A549 (cell line): ENCODE measurements around the gene CACNA1G. TPM values are rescaled to one million over a fixed set of nuclear protein-coding genes. Genes with fewer than 3 reads are reported as not detected.
A peak's percentile ranks its signal among the peaks of the same experiment; 100 is the strongest.

Experiments used
- ATAC-seq, 2 experiments: fragments of 200-7000 bp in 1 of 2; fragments of >200 bp in 1 of 2; cut with Nextera tagmentation in 1 of 2; cut with Tn5 transposase in 1 of 2; 3 replicates each; pipeline versions ENCODE4 v1.8.0 to v1.9.1; 2018 to 2020; ENCODE audit warnings: mild to moderate bottlenecking in 1 of 2, moderate library complexity in 1 of 2
- CTCF ChIA-PET: fragments of 300-600 bp; sonication (Branson Sonifier 250); formaldehyde crosslinking; extraction: SDS; loops from one replicate; lab custom pipeline; 2021; ENCODE audit warnings: antibody characterized with exemption, inconsistent platforms; lab: Yijun Ruan, JAX
- POLR2A ChIA-PET: fragments of 350-600 bp; formaldehyde crosslinking; extraction: SDS; loops from one replicate; lab custom pipeline; 2021; ENCODE audit warnings: antibody characterized with exemption, inconsistent platforms; lab: Yijun Ruan, JAX
- DNase-seq, 2 experiments: peaks; one replicate each; pipeline versions ENCODE4 v3.0.0 to v3.0.0-alpha.2; 2011 to 2016; ENCODE audit warnings: low read depth in 1 of 2, low spot score in 1 of 2
- FAIRE-seq: peaks from 2 replicates; lab custom pipeline; 2011; peaks lifted over from hg19 to GRCh38; lab: Jason Lieb, UNC
- H3K27ac ChIP-seq, 2 experiments: fragments of >200 bp; sonication (Bioruptor Twin); formaldehyde crosslinking; 3 replicates each; pipeline ENCODE4 v1.5.1; 2016 to 2017
- H3K4me1 ChIP-seq: fragments of >200 bp; sonication (Bioruptor Twin); formaldehyde crosslinking; 3 replicates; pipeline ENCODE4 v1.6.1; 2016
- H3K4me2 ChIP-seq: fragments of >200 bp; sonication (Bioruptor Twin); formaldehyde crosslinking; 3 replicates; pipeline ENCODE4 v1.6.1; 2016
- H3K4me3 ChIP-seq: fragments of >200 bp; sonication (Bioruptor Twin); formaldehyde crosslinking; 3 replicates; pipeline ENCODE4 v1.5.1; 2016
- H3K9me3 ChIP-seq: fragments of >200 bp; sonication (Bioruptor Twin); formaldehyde crosslinking; 3 replicates; pipeline ENCODE4 v1.6.1; 2016
- BHLHE40 ChIP-seq: IDR thresholded peaks from 2 replicates; pipeline ENCODE4 v1.6.1; 2012; ENCODE audit warnings: low read depth, low read length, inconsistent platforms
- CEBPB ChIP-seq, 2 experiments: fragments of >200 bp in 1 of 2; sonication (Bioruptor Twin) in 1 of 2; formaldehyde crosslinking in 1 of 2; IDR thresholded peaks; 2 replicates each; pipeline ENCODE4 v1.6.1; 2012 to 2016
- EP300 ChIP-seq, 2 experiments: fragments of >200 bp; sonication (Bioruptor Twin); formaldehyde crosslinking; IDR thresholded peaks; 2 replicates in 1 of 2; 3 replicates in 1 of 2; pipeline ENCODE4 v1.6.1; 2016 to 2017
- ESRRA ChIP-seq: fragments of 150-350 bp; IDR thresholded peaks from 2 replicates; pipeline ENCODE4 v1.6.1; 2014; ENCODE audit warnings: mild to moderate bottlenecking, low read length, borderline replicate concordance
- FOSB ChIP-seq: fragments of 250-450 bp; sonication (Bioruptor Pico); IDR thresholded peaks from 2 replicates; pipeline ENCODE4 v1.5.0; 2020; ENCODE audit warnings: mild to moderate bottlenecking, moderate library complexity
- KDM1A ChIP-seq: fragments of 200-600 bp; sonication (generic); IDR thresholded peaks from 2 replicates; pipeline ENCODE4 v1.6.1; 2016; ENCODE audit warnings: low read depth, mild to moderate bottlenecking
- KDM5A ChIP-seq: fragments of 200-600 bp; sonication (generic); IDR thresholded peaks from 2 replicates; pipeline ENCODE4 v1.6.1; 2016; ENCODE audit warnings: antibody characterized with exemption, mild to moderate bottlenecking
- NFE2L2 ChIP-seq: fragments of 150-350 bp; conservative IDR thresholded peaks from 2 replicates; pipeline ENCODE4 v1.6.1; 2014; ENCODE audit warnings: low read length
- NPAS2 ChIP-seq: fragments of 250-450 bp; sonication (Bioruptor Pico); IDR thresholded peaks from 2 replicates; pipeline ENCODE4 v1.8.0; 2022; ENCODE audit warnings: mild to moderate bottlenecking, moderate library complexity, borderline replicate concordance
- NR3C1 ChIP-seq: fragments of >200 bp; sonication (Bioruptor Twin); formaldehyde crosslinking; IDR thresholded peaks from 3 replicates; pipeline ENCODE4 v1.6.1; 2017
- PHF8 ChIP-seq: fragments of 200-600 bp; sonication (generic); IDR thresholded peaks from 2 replicates; pipeline ENCODE4 v1.6.1; 2016; ENCODE audit warnings: low read depth, mild to moderate bottlenecking, antibody characterized with exemption, moderate library complexity, borderline replicate concordance
- RFX5 ChIP-seq: fragments of 450-650 bp; IDR thresholded peaks from 2 replicates; pipeline ENCODE4 v1.7.1; 2014; ENCODE audit warnings: antibody characterized with exemption, mild to moderate bottlenecking, moderate library complexity
- RNF2 ChIP-seq: fragments of 200-600 bp; sonication (generic); IDR thresholded peaks from 2 replicates; pipeline ENCODE4 v1.6.1; 2016; ENCODE audit warnings: low read depth, mild to moderate bottlenecking, antibody characterized with exemption, moderate library complexity, borderline replicate concordance
- ZFP36 ChIP-seq: fragments of 450-650 bp; IDR thresholded peaks from 2 replicates; pipeline ENCODE4 v1.6.1; 2014; ENCODE audit warnings: borderline replicate concordance; ENCODE audit not compliant: partially characterized antibody
- ZNF302 ChIP-seq: fragments of 250-450 bp; sonication (Bioruptor Pico); IDR thresholded peaks from 2 replicates; pipeline ENCODE4 v1.9.0; 2021; ENCODE audit warnings: inconsistent platforms, mild to moderate bottlenecking, moderate library complexity
- ZSCAN20 ChIP-seq: fragments of 250-450 bp; sonication (Bioruptor Pico); IDR thresholded peaks from 2 replicates; pipeline ENCODE4 v1.8.0; 2022; ENCODE audit warnings: mild to moderate bottlenecking, moderate library complexity
- WGBS: methylation state at CpG from one replicate; pipeline ENCODE4 v1.1.6; 2017; ENCODE audit errors: missing lambda C conversion rate; 5-methylcytosine and 5-hydroxymethylcytosine counted together
- polyA plus RNA-seq, 4 experiments: library from polyadenylated mRNA; depleted of rRNA in 3 of 4; stranded (reverse); fragments of >200 nt; fragmentation: RNase III in 1 of 4; extraction: RNeasy Plus Mini Kit Qiagen cat#74134 plus additional on column Dnase treatment in 1 of 4; gene quantifications; 2 replicates in 3 of 4; 3 replicates in 1 of 4; pipeline ENCODE4 v1.2.3, GENCODE V29; 2011 to 2017
- TF ChIP-seq, protein P1 (sequence below): IDR thresholded peaks from 2 replicates; pipeline ENCODE4 v1.6.1; 2012
- TF ChIP-seq, protein P2 (sequence below): fragments of 250-450 bp; sonication (Bioruptor Pico); IDR thresholded peaks from 2 replicates; pipeline ENCODE4 v1.5.0; 2020; ENCODE audit warnings: low read depth, mild to moderate bottlenecking, moderate library complexity
- TF ChIP-seq, protein P3 (sequence below): IDR thresholded peaks from 2 replicates; pipeline ENCODE4 v1.6.1; 2012; ENCODE audit warnings: low read depth, borderline replicate concordance

The CACNA1G gene
- polyA plus RNA-seq, 2 of the 4 experiments (the other 2 are of a cell fraction): 4.0 to 8.9 TPM

DNA sequence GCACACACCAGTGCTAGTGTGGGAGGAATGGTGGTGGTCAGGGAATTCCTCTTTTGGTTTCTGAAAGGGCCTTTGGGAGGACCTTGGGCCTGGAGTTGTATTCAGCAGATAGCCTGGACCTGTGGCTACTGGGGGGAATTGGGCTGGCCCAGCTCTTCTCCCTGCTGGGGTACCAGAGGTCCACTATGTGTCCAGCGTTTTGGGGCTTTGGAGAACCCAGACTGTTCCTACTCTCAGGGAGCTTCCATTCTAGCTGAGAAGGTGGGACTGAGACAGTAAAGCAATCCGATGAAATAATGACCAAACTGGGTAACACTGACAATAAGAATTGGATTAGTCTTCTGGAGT lies 25.6 kb upstream of the CACNA1G start:
- Histone ChIP-seq H3K4me2 (no peak overlapping the region; the same call in 2 of the 3 replicates), H3K4me3 (no peak overlapping the region), H3K27ac (peak overlapping the region in 1 of 2 experiments; percentile 81; a peak in 2 of 6 replicates), H3K4me1 (peaks cover 36% of the 10 kb centered on the region), H3K9me3 (no peaks in the 10 kb centered on the region)
- TF ChIP-seq RNF2 (no peak), EP300 (IDR thresholded peaks at IDR 0.05) (no peak), PHF8 (no peak), RFX5 (no peak), NPAS2 (CRISPR knock-in tag) (no peak), CEBPB (IDR thresholded peaks at IDR 0.05) (no peak), ZNF302 (CRISPR knock-in tag) (no peak), NR3C1 (no peak)
- TF ChIP-seq, protein P1, sequence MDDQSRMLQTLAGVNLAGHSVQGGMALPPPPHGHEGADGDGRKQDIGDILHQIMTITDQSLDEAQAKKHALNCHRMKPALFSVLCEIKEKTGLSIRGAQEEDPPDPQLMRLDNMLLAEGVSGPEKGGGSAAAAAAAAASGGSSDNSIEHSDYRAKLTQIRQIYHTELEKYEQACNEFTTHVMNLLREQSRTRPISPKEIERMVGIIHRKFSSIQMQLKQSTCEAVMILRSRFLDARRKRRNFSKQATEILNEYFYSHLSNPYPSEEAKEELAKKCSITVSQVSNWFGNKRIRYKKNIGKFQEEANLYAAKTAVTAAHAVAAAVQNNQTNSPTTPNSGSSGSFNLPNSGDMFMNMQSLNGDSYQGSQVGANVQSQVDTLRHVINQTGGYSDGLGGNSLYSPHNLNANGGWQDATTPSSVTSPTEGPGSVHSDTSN: no peak
- ATAC-seq (no peak), DNase-seq (no peak), FAIRE-seq (no peak)
- 91% methylated on average over 2 of the region's 2 CpGs for WGBS
- ChIA-PET CTCF (interaction anchor here (1.1 to 23.7 kb wide), 6 partner anchors 10 to 161 kb away, joined by 3 to 753 read pairs (median 5); partner anchors contain the start of gene ANKRD40), POLR2A (no interaction called here)

DNA sequence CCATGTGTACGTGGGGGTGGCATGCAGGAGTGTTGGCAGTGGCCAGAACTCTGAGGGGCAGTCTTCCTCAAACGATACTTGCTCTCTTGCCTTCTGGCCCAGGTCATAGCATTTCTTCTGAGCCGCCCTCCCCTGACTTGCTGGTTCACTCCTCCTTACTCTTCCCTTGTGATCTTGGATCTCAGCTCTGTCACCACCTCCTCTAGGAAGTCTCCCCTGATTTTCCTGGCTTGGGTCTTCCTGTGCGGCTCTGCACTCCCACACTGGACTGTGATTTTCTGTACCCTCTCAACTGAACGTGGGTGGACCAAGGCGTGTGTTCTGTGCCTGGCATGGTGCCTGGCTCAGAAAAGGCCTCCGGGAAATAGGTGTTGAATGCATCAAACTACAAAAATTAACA lies 25.1 kb upstream of the CACNA1G start:
- WGBS: 84% methylated on average over 7 of the region's 7 CpGs
- H3K4me3 ChIP-seq: no peak overlapping the region
- H3K4me1 ChIP-seq: peaks cover 41% of the 10 kb centered on the region
- no peak for ATAC-seq
- DNase-seq: no peak
- CTCF ChIA-PET: interaction anchor here (1.1 to 23.7 kb wide), 7 partner anchors 11 to 161 kb away, joined by 3 to 753 read pairs (median 5); partner anchors contain the start of gene ANKRD40
- H3K4me2 ChIP-seq: no peak overlapping the region
- no peak overlapping the region for H3K27ac ChIP-seq
- POLR2A ChIA-PET: no interaction called here
- TF ChIP-seq, protein P2, sequence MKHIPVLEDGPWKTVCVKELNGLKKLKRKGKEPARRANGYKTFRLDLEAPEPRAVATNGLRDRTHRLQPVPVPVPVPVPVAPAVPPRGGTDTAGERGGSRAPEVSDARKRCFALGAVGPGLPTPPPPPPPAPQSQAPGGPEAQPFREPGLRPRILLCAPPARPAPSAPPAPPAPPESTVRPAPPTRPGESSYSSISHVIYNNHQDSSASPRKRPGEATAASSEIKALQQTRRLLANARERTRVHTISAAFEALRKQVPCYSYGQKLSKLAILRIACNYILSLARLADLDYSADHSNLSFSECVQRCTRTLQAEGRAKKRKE (CRISPR knock-in tag): no peak
- TF ChIP-seq BHLHE40: no peak
- TF ChIP-seq ZFP36: peak; percentile 73
- TF ChIP-seq NPAS2 (CRISPR knock-in tag): no peak
- no peaks in the 10 kb centered on the region for H3K9me3 ChIP-seq
- FAIRE-seq: no peak

DNA sequence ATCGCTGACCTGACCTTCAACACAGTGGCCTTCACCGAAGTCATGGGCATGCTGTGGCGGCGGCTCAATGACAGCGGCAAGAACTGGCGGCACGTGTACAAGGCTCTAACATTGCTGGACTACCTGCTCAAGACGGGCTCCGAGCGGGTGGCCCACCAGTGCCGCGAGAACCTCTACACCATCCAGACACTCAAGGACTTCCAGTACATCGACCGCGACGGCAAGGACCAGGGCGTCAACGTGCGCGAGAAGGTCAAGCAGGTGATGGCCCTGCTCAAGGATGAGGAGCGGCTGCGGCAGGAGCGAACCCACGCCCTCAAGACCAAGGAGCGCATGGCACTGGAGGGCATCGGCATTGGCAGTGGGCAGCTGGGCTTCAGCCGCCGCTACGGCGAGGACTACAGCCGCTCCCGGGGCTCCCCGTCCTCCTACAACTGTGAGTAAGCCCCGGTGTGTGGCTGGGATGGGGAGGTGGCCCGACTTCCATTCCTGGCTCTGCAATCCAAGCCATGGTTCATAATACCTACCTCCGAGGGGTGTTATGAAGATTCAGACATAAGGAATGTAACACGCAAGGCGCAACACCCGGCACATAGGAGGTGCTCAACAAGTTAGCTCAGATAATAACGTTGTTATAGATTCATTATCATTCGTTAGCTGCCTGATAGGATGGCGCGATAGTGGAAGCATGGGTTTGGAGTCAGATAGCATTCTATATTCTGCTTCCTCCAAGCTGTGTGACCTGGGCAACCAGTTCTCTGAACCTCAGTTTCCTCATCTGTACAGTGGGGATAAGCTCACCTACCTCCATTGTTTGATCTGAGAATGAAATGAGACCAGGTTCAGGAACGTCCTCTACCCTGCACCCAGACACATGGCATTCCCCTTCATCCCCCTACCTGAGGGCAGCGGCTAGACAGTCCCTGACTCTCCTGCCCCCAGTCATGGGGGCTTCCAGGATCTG lies 23.6 kb upstream of the CACNA1G start:
- Histone ChIP-seq H3K4me3 (no peak overlapping the region), H3K9me3 (no peaks in the 10 kb centered on the region), H3K4me1 (peaks cover 52% of the 10 kb centered on the region), H3K4me2 (no peak overlapping the region), H3K27ac (no peak overlapping the region)
- no peak for FAIRE-seq
- TF ChIP-seq ZSCAN20 (no peak), NFE2L2 (no peak), KDM1A (no peak), ZFP36 (no peak), ESRRA (no peak), KDM5A (no peak), FOSB (CRISPR knock-in tag) (no peak)
- TF ChIP-seq, protein P3, sequence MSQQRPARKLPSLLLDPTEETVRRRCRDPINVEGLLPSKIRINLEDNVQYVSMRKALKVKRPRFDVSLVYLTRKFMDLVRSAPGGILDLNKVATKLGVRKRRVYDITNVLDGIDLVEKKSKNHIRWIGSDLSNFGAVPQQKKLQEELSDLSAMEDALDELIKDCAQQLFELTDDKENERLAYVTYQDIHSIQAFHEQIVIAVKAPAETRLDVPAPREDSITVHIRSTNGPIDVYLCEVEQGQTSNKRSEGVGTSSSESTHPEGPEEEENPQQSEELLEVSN: no peak
- DNase-seq: no peak
- POLR2A ChIA-PET: no interaction called here
- ATAC-seq: no peak
- CTCF ChIA-PET: interaction anchor here (0.8 to 23.7 kb wide), 8 partner anchors 10 to 315 kb away, joined by 3 to 753 read pairs (median 5); partner anchors contain the start of genes ANKRD40 and SPATA20
- 91% methylated on average over 45 of the region's 45 CpGs for WGBS
